Fibroblast of gingiva (primary cell): ENCODE data around the gene TXNRD2.

Source experiments
- DNase-seq: peaks from one replicate; pipeline ENCODE4 v3.0.0-alpha.2; 2011; ENCODE audit warnings: low read depth

The TXNRD2 gene

DNA sequence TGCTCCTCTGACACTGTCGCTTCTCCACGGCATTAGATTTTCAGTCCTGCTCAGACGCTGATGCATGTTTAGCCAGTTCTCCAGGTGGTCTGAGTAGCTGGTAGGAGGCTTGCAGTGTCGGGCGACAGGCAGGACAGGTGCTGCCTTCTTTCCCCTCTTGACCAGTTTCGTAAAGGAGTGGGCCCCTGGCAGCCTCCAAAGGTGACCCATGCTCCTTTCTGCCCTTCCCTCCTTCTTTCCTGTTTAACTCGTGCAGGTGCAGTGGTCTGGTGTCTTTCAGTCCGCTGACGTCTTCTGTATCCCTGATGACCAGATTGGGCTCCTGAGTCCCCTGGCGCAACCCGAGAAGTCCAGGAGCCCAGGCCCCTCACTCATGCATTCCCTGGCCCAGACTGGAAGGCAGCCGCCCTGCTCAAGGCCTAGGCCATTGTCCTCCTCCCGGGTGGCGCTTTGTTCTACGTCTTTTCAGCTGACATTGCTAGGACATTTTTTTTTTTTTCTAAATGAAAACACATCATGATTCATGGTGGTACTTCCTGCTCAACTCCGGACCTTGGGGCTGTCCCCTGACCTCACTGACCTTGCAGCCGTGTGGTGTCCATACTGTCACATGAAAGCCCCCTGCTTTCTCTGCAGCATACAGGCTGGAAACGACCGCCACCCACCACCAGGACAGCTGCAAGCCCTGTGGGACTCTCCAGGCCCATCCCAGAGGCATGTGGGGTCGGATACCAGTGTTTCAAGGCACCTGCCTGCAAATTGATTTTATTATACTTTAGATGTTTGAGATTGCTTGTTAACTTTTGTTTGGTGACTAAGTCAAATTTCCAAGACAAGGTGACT lies 25.5 kb upstream of the TXNRD2 start:
- DNase-seq, result no peak

DNA sequence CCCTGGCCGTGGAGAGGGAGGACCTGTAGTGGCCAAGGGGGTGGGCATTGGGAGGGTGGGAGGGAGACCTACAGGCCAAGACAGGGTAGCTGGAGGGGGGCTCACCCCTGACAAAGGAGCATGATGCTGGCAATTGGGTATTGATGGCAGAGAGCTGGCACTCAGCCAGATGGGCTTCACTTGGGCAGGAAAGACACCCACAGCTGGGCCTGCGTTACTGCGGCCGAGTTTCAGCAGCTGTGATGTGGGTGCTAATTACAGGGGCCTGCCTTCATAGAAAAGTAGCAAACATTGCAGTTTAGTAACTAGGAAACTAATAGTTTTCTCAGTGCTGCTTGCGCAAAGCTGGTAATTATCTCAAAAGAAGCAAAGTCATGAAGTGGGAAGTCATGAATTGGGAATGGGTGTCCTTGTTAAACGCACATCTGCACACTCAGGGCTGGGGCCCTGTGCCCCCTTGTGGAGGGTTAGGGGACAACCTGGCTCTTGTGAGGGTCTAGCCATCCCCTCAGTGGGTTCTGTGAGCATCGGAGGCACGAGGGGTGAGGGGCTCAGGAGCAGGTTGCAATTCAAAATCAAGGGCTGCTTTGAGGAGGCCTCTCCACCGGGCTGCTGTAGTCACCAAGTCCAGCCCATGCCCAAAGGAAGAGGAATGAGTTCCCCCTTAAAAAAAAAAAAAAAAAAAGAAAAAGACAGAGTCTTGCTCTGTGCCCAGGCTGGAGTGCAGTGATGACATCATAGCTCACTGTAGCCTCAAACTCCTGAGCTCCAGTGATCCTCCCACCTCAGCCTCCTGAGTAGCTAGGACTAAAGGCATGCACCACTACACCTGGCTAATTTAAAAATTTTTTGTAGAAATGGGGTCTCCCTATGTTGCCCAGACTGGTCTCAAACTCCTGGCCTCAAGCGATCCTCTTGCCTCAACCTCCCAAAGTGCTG lies 24.4 kb upstream of the TXNRD2 start:
- no peak for DNase-seq

DNA sequence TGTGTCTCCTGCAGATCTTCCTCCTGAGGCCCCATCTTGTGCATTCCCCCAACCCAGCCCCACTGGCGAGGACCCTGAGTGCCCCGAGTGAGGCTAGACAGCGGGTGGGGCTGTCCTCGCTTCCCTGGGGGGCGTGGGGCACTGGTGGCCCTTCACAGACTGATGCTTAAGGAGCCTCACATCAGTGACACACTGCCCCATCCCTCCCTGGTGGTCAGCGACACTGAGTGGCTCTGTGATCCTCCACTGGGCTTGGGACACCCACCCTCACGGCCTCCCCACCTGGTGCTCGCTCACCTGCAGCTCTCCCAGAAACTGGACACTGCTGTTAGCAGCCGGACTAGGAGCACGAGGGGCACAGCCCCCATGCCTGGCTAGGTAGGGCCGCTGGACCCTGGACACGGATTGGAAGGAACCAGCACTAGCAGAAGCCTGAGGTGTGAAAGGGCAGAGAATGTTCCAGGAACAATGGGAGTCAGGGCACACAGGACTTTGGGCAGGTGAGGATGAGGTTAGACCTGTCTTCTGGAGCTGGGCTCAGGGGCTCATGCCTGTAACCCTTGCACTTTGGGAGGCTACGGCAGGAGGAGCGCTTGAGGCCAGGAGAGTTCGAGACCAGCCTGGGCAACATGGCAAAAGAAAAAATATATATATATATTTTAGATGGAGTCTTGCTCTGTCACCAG lies 23.2 kb upstream of the TXNRD2 start:
- no peak for DNase-seq

DNA sequence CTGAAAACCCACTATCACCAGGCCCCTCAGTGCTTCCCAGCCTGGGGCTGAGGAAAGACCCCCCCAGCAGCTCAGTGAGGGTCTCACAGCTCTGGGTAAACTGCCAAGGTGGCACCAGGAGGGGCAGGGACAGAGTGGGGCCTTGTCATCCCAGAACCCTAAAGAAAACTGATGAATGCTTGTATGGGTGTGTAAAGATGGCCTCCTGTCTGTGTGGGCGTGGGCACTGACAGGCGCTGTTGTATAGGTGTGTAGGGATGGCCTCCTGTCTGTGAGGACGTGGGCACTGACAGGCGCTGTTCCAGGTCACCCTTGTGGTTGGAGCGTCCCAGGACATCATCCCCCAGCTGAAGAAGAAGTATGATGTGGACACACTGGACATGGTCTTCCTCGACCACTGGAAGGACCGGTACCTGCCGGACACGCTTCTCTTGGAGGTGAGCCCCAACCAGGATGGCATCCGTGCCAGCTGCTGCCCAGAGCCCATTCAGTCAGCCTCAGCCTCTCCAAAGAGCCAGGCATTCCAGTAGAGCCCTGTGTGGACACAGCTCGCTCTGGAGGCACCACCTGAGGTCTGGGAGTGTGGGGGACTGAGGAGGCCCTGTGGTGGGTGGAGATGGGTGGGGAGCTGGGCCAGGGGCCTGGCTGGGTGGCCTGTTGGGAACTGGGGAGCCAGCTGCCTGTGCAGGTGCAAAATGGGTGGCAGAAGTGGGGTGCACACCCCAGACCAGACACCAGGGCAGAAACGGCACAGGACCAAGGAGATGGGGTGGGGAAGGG lies 22.4 kb upstream of the TXNRD2 start:
- no peak for DNase-seq

DNA sequence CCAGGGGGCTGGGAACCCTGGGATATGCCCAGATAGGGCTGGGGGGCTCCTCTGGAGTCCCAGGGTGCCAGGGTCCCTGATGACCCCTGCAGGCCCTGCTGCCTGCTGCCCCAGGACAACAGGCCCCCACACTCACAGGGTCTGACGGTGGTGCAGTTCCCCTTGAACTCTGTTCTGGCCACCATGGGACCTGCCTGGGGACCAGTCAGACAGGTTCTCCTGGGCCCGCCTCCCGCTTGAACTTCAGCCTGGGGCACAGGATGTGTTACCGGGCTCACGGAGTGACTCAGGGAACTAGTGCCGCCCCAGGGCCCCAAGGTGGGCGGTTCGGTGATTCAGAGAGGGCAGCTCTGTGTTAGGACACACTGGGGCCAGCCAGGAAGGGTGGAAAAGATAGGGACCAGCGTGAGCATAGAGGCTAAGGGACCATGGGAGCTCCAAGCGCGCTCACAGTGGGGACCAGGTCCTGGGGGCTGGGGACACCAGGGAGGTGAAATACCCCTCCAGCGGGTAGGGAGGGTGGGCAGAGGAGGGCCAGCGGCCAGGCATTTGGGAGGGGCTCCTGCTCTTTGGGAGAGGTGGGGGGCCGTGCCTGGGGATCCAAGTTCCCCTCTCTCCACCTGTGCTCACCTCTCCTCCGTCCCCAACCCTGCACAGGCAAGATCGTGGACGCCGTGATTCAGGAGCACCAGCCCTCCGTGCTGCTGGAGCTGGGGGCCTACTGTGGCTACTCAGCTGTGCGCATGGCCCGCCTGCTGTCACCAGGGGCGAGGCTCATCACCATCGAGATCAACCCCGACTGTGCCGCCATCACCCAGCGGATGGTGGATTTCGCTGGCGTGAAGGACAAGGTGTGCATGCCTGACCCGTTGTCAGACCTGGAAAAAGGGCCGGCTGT lies 21.5 kb upstream of the TXNRD2 start:
- DNase-seq, result no peak

DNA sequence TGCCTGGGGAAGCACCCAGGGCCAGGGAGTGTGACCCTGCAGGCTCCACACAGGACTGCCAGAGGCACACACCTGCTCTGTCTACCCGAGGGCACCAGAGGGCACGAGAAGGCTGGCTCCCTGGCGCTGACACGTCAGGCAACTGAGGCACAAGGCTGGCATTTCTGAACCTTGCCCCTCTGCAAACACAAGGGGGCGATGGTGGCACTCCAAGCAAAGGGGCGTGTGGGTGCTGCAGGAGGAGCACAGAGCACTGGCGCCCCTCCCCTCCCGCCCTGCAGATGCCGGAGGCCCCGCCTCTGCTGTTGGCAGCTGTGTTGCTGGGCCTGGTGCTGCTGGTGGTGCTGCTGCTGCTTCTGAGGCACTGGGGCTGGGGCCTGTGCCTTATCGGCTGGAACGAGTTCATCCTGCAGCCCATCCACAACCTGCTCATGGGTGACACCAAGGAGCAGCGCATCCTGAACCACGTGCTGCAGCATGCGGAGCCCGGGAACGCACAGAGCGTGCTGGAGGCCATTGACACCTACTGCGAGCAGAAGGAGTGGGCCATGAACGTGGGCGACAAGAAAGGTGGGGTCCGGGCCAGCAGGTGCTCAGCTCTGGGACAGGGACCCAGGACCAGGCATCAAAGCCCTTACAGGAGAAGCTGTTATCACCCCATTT lies 20.8 kb upstream of the TXNRD2 start:
- DNase-seq, result peak; percentile 75

DNA sequence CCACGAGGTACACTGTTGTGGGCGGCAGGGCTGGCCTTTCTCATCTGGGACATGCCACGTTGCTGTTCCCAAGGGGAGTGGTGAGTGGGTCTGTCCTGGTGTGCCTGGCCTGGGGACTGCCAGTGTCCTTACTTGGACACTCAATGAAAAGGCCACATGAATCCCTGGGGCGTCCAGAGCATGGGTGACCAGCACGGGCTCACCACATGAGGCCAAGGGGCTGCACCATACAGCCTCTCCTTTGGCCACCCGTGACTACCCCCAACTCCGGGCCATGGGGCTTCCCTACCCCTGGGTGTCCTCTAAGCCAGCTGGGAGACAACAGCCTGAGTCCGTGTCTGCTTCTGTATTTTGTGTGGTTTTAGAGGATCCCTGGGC lies 20.2 kb upstream of the TXNRD2 start:
- DNase-seq, result no peak

DNA sequence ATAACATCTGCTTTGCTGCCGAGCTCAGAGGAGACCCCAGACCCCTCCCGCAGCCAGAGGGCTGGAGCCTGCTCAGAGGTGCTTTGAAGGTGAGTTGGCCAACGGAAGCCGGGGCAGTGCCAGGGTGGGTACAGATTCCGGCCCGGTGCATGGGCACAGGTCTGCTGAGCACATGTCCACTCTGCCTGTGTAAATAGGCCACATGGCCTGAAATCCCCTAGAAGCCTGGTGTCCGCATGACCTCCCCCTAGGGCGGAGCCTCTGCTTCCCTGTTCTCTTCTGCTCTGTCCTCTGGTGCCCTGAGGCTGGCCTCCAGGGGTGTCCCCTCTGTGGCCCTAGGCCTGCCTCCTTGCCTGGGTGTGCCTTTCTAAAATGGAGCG lies 19.6 kb upstream of the TXNRD2 start:
- no peak for DNase-seq

DNA sequence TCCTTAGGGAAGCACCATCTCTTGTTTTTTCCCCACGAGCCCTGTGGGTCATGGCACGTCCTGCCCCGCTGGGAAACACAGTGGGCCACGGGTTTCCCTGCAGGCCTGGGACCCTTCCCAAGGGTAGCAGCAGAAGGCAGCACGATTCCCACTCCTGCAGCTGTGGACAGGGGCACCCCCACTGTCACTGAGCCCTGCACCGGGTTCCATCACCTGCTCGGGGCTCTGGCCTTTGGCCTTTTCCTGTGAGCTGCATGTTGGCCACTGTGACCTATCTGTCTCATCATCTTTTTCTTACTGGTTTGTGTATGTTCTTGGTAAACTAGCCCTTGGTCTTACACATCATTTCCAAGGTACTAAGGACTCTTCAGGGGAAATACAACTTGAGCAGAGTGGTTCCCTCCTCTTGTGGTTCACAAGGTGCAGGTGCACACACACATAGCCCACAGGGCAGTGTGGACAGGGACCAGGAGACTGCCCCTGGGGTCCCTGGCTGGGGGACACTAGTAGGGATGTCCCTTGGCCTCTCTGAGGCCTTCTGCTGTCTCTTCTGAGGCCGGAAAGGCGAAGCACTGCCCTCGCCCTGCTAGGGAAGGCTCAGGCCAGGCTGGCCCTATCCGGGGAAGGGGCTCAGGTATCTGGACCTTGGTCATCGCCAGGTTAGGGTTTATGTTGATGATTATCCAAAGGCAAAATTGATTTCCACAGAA lies 19.0 kb upstream of the TXNRD2 start:
- DNase-seq, result no peak

DNA sequence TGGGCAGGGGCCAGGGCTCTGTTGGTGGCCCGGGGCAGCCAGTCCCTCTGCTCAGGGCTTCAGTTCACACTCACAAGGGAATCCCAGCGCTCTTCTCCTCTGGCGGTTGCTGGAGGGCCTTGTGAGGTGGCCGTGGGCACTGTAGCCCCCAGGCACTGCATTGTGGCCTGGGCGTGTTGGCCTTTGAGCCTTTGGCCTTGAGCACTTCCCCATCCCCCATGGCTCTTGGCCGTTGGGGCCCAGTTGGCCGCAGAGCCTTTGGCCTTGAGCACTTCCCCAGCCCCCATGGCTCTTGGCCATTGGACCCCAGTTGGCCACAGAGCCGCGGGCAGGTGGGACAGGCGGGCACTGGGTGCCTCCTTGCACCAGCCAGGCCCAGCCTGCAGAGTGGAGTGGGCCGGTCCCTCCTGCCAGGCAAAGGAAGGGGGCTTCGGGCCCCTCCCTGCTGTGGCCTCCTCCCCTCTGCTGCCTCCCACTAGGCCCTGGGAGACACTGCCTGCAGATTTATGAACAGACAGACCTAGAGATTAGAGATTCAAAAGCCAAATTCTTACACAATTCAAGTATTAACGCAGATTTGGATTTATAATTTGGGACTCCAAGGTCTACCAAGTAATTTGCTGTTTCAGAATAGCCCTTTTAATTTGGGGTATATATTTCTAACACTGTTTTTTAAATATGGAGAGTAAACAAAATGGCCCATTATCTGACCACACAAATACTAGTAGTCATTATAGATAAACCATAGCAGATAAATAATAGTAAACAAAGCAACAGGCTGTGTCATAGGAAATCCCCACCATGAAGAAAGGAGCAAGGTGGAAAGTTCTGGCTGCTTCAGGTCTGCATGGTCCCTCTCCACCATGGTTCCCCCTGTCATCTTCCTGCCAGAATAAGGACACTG lies 18.2 kb upstream of the TXNRD2 start:
- DNase-seq, result no peak

DNA sequence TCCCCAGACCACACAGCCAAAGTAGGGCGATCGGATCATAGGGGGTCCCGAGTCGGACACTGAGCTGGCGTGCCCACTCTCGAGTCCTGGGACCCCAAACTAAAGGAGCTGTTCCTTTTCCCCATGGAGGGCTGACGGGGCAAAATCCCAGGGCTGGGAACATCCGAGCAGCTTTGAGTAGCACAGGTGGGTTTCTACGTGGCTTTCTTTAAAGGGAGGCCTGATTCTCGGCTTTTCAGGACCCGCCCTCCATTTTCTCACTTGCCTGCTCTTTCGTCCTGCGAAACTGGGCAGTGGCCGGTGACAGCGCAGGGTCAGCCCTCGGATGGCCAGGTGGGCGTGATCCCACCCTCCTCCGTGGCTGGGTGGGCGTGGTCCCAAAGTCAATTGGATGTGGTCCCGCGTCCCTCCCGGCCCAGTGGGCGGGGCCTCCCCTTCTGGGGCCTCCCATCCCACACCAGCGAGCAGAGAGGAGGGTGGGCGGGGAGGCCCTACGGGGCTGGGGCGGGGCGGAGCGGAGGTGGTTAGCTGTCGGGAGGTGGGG lies 17.5 kb upstream of the TXNRD2 start:
- peak; percentile 26 for DNase-seq

DNA sequence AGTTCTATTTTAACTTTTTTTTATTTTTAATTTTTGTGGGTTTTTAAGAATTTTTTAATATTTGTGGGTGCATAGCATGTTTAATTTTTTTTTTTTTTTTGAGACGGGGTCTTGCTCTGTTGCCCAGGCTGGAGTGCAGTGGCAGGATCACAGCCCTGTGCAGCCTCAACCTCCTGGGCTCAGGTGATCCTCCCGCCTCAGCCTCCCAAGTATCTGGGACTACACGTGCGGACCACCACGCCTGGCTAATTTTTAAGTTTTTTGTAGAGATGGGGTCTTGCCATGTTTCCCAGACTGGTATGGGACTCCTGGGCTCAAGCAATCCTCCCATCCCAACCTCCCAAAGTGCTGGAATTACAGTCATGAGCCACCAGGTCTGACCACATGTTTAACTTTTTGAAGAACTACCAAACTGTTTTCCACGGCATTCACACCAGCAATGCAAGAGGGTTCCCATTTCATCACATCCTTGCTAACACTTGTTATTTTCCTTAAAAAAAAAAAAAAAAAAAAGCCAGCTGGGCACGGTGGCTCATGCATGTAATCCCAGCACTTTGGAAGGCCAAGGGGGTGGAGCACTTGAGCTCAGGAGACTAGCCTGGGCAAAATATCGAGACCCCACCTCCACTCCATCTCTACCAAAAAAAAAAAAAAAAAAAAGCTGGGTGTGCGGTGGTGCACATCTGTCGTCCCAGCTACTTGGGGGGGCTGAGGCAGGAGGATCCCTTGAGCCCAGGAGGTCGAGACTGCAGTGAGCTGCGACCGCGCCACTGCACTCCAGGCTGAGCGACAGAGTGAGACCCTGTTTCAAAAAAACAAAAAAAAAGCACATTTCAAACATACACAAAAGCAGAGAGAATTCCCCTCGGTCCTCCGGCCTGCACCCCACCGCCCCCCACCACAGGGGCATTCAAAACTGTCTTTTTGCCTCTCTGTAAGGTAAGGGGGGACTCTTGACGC lies 16.7 kb upstream of the TXNRD2 start:
- peak; percentile 83 for DNase-seq

DNA sequence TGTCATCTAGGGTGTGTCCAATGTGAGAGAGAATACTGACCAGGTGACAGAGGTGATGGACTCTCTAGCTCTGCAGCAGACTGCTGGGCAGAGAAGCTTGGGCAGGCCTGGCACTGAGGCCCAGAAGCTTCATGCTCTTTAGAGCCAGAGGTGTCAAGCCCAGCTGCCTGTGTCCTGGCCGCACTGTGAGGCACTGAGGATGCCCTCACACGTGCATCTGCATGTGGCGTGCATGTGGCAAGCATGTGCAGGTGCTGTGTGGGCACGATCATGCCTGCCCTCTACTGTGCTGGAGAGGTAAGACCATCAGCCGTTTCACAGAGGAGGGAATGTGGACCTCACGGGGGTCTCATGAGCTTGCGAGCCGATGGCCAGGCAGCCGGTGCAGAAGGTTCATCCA lies 15.8 kb upstream of the TXNRD2 start:
- no peak for DNase-seq

DNA sequence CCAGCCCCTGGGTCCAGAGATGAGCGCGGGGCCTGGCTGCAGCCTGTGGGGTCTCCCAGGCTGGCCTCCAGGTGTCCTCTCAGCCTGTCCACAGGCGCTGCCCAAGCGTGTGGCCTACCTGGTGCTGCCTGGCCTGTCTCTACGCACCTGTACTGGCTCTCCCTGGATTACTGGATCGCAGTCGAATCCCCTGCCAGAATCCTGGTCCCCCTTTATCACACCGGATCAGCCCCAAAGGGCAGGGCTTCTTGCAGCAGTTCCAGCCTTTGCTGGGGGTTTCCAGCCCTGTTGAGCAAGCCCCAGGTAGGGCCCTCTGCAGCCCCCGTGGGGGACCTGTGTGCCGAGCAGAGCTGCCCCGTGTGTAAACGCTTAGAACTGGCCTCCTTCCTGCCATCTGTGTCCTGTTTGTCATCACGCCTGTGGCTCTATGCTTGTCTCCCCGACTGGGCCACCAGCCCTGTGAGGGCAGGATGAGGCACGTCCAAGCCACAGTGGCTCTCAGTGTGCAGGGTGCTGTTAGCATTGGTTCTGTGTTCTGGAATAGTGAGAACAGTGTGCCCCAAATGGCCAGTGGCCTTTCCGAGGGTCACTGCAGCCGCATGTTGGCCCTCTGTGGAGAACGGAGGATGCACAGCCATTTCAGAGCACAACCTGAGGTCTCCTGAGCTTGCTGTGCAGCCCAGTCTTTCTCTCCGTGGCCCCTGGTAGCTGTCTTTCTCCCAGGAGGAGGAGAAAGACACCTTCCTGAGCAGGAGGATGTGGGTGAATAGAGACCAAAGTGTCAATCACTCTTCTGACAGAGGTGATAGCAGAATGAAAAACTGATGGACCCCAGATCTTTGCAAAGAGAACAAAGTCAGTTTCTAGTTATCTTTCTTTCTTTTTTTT lies 13.9 kb upstream of the TXNRD2 start:
- no peak for DNase-seq

DNA sequence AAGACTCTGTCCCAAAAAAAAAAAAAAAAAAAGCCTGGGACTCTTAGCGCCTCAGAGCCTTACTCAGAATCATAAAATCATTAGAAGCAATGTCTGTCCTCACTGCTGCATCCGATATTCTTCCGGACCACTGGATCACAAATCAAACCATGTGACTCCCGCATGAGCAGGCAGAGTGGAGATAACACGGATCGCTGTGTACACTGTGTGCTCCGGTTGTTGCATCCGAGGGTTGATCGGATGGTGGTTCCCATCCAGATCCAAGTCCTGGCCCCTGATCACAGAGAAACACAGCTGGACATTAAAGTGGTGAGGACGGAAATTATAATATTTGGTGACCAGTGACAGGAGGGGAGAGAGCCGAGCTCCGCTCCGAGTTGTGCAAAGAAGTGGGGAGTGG lies 9.7 kb upstream of the TXNRD2 start:
- no peak for DNase-seq
